Breast epithelium (tissue), 4 donors: Measurements from ENCODE around the gene CIT. TPM values are rescaled to one million over a fixed set of nuclear protein-coding genes. Genes with fewer than 3 reads are reported as not detected.
A peak's percentile ranks its signal among the peaks of the same experiment; 100 is the strongest.

Experiments
- DNase-seq, 2 donors: peaks; one replicate each; pipeline ENCODE4 v3.0.0-alpha.2; 2019; ENCODE audit warnings: low spot score in 2 of 2
- H3K27ac ChIP-seq, 2 donors: fragments of 200-600 bp; sonication (generic) in 1 of 2; one replicate each; pipeline ENCODE4 v1.5.1; 2016 to 2019; ENCODE audit warnings: mild to moderate bottlenecking in 1 of 2
- H3K27me3 ChIP-seq, 2 donors: fragments of 200-600 bp; sonication (generic) in 1 of 2; one replicate each; pipeline versions ENCODE4 v1.5.1 to v1.6.0; 2017 to 2019; ENCODE audit warnings: control low read depth in 1 of 2, mild to moderate bottlenecking in 1 of 2
- H3K36me3 ChIP-seq: fragments of 200-600 bp; one replicate; pipeline ENCODE4 v1.5.1; 2019
- H3K4me1 ChIP-seq, 2 donors: fragments of 200-600 bp; sonication (generic); one replicate each; pipeline ENCODE4 v1.5.1; 2016 to 2019; ENCODE audit warnings: control low read depth in 1 of 2
- H3K4me3 ChIP-seq, 3 donors: fragments of 200-600 bp; sonication (generic); 1 replicate in 2 of 3; 2 replicates in 1 of 3; pipeline ENCODE4 v1.5.1; 2016 to 2019; ENCODE audit warnings: mild to moderate bottlenecking in 3 of 3, moderate library complexity in 2 of 3
- H3K9me3 ChIP-seq, 2 donors: fragments of 200-600 bp; sonication (generic) in 1 of 2; one replicate each; pipeline ENCODE4 v1.5.1; 2016 to 2019; ENCODE audit warnings: control low read depth in 1 of 2
- POLR2A ChIP-seq: fragments of 450-650 bp; IDR thresholded peaks from one replicate; pipeline ENCODE4 v1.6.1; 2016; ENCODE audit warnings: antibody characterized with exemption, mild to moderate bottlenecking, moderate library complexity
- POLR2AphosphoS5 ChIP-seq, 3 donors: sonication (generic); formaldehyde crosslinking; IDR thresholded peaks; one replicate each; pipeline ENCODE4 v1.6.1; 2017; ENCODE audit warnings: antibody characterized with exemption in 3 of 3
- intact Hi-C: fragments of 100-400 bp; cut with DNase I; formaldehyde crosslinking; loops from one replicate; pipeline ENCODE4 v1.15.1; 2023; ENCODE audit warnings: low total_unique reads
- total RNA-seq, 3 donors: library from RNA; depleted of rRNA; stranded (reverse); fragments of >200 nt; gene quantifications; one replicate each; pipeline ENCODE4 v1.1.0, GENCODE V29; 2016
- TF ChIP-seq, protein P1 (sequence below), 3 donors: fragments of 450-650 bp; IDR thresholded peaks; one replicate each; pipeline ENCODE4 v1.5.1; 2016 to 2017; ENCODE audit warnings: antibody characterized with exemption in 3 of 3, mild to moderate bottlenecking in 3 of 3, moderate library complexity in 3 of 3

Gene CIT
- total RNA-seq, 3 donors from 2014 or later, result 1.3 to 9.5 (median 2.4) TPM

DNA sequence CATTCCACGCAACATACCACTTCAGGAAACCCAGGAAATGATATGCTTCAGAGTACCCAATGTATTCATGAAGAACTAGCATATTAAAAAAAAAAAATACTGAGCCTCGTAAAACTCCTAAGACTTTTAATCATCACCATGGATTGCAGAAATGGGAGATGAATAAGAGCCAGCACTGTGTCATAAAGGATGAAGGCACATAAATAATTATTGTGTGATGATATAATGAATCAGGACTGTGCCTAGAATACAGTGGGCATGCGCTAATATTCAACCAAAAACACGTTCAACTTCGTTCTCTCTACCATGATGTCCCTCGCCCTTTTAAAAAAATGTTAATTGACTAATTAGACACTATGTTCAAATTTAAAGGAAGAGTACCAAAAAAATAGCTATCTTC, 68.7 kb downstream of the CIT start:
- Histone ChIP-seq H3K36me3 (no peaks in the 10 kb centered on the region), H3K27me3 (peaks cover 0 to 4% of the 10 kb centered on the region in 2 donors), H3K27ac (no peak overlapping the region), H3K9me3 (no peaks in the 10 kb centered on the region), H3K4me1 (peaks cover 0 to 5% of the 10 kb centered on the region in 2 donors), H3K4me3 (no peak overlapping the region)
- intact Hi-C loops, result no loop called here
- TF ChIP-seq, protein P1, sequence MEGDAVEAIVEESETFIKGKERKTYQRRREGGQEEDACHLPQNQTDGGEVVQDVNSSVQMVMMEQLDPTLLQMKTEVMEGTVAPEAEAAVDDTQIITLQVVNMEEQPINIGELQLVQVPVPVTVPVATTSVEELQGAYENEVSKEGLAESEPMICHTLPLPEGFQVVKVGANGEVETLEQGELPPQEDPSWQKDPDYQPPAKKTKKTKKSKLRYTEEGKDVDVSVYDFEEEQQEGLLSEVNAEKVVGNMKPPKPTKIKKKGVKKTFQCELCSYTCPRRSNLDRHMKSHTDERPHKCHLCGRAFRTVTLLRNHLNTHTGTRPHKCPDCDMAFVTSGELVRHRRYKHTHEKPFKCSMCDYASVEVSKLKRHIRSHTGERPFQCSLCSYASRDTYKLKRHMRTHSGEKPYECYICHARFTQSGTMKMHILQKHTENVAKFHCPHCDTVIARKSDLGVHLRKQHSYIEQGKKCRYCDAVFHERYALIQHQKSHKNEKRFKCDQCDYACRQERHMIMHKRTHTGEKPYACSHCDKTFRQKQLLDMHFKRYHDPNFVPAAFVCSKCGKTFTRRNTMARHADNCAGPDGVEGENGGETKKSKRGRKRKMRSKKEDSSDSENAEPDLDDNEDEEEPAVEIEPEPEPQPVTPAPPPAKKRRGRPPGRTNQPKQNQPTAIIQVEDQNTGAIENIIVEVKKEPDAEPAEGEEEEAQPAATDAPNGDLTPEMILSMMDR (IDR thresholded peaks at IDR 0.05), result no peak
- TF ChIP-seq POLR2AphosphoS5 (IDR thresholded peaks at IDR 0.05) (no peak), POLR2A (no peak)
- DNase-seq, result no peak

DNA sequence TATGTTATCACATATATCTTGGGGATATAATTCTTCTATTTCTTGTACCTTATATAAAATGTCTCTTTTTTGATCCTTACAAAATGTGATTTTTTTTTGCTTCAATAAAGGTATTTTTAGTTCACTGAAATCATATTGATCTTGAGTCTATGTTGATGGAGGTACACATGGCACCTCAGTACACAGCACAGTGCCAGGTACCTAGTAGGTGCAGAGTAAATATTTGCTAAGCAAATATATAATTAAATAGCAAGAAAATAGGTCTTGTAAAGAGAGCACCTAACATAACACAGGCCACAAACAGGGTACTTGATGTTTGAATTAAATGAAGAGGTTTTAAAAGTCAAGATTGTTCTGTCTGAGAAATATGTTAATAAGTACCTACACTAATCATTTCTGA, 69.7 kb downstream of the CIT start:
- Histone ChIP-seq H3K4me1 (peaks cover 0 to 5% of the 10 kb centered on the region in 2 donors), H3K4me3 (no peak overlapping the region), H3K9me3 (no peaks in the 10 kb centered on the region), H3K36me3 (no peaks in the 10 kb centered on the region), H3K27me3 (peaks cover 0 to 4% of the 10 kb centered on the region in 2 donors), H3K27ac (no peak overlapping the region)
- intact Hi-C loops, result no loop called here
- no peak for DNase-seq
- no peak for TF ChIP-seq POLR2A
- TF ChIP-seq, protein P1 (IDR thresholded peaks at IDR 0.05), result no peak
- no peak for TF ChIP-seq POLR2AphosphoS5 (IDR thresholded peaks at IDR 0.05)

DNA sequence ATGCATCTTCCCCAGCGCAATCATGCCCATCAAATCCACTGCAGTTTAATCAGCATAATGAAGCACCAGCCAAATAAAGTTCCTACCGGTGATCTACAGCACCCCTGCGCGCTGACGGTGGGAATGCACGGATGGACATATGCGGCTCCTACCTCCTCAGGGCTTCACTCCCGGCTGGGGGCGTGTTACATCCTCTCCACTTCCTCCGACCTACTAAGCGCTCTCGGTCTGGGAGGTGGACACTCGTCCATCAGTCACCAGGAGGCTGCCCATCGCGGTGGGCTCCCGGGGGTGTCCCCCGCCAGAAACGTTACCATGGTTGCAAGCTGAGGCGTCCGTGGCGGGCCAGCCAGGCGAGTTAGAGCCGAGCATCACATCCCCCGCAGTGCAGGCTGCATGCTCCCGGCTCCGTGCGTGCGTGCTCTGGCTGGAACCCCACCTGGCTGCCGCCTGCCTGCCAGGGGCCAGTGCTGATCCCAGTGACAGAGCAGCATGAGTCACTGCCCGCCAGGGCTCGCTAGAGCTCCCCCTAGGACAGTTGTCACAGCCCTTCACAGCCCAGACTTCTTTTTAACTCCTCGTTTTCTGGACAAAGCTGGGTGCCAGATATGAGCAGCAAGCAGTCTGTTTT, 73.0 kb downstream of the CIT start:
- Histone ChIP-seq H3K36me3 (no peaks in the 10 kb centered on the region), H3K27ac (no peak overlapping the region), H3K4me1 (peaks cover 0 to 5% of the 10 kb centered on the region in 2 donors), H3K4me3 (peak overlapping the region; percentile 28 to 61 (median 44)), H3K27me3 (no peaks in the 10 kb centered on the region), H3K9me3 (no peaks in the 10 kb centered on the region)
- intact Hi-C loops, result no loop called here
- TF ChIP-seq, protein P1 (IDR thresholded peaks at IDR 0.05), result peak in 1 of 3 donors; percentile 9
- no peak for TF ChIP-seq POLR2AphosphoS5 (IDR thresholded peaks at IDR 0.05)
- DNase-seq, result peak in 1 of 2 donors; percentile 21

DNA sequence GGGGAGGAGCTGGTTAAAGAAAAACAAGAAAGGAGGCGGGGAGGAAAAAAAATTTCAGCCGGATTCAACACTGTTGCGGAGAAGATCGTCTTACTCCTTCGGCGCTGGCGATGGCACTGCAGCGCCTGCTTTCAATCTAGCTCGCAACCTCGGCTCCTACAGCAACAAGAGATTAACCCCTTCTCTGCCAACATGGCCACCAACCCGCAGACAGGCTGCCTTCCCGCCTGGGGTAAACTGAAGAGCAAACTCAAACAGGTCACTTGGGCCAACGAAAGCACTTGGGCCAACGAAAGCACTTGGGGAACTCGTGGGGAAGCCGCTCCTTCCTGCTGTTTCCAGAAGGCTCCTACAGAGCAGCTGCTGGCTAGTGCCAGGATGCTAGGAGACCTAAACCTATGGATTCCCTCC, 73.7 kb downstream of the CIT start:
- DNase-seq, result no peak

DNA sequence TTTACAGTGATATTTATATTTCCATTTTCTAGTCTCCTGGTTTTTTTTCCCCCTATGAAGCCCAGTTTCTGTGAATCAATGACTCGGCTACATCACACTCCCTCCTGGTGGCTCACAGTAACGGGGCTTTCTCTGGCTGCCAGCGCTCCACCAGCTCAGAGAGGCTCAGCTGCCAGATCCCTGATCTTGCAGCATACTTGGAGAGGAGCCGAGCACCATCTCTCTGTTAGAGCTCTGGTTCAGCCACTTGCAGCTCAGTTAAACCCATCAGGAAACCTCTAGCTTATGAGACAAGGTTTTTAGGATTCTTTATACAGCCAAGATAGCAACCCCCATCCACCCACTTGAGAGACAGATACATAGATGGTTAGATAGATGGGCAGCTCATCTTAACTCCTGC, 74.6 kb downstream of the CIT start:
- intact Hi-C loops, result no loop called here
- peaks cover 0 to 5% of the 10 kb centered on the region in 2 donors for H3K4me1 ChIP-seq
- H3K27me3 ChIP-seq, result no peaks in the 10 kb centered on the region
- DNase-seq, result no peak
- H3K4me3 ChIP-seq, result no peak overlapping the region
- no peak overlapping the region for H3K27ac ChIP-seq
- TF ChIP-seq POLR2A (no peak), POLR2AphosphoS5 (IDR thresholded peaks at IDR 0.05) (no peak)
- TF ChIP-seq, protein P1 (IDR thresholded peaks at IDR 0.05), result no peak
- H3K9me3 ChIP-seq, result no peaks in the 10 kb centered on the region
- no peaks in the 10 kb centered on the region for H3K36me3 ChIP-seq

More for the DNA sequence above, 73.7 kb downstream of the CIT start:
- Histone ChIP-seq H3K9me3 (no peaks in the 10 kb centered on the region), H3K4me3 (peak overlapping the region; percentile 28 to 61 (median 44)), H3K27me3 (no peaks in the 10 kb centered on the region), H3K4me1 (peaks cover 0 to 5% of the 10 kb centered on the region in 2 donors), H3K27ac (no peak overlapping the region), H3K36me3 (no peaks in the 10 kb centered on the region)
- intact Hi-C loops, result no loop called here
- TF ChIP-seq, protein P1 (IDR thresholded peaks at IDR 0.05), result no peak
- TF ChIP-seq POLR2AphosphoS5 (IDR thresholded peaks at IDR 0.05), result no peak
- no peak for TF ChIP-seq POLR2A
